Esophagus muscularis mucosa (tissue), 3 donors: ENCODE data around the gene SHC2.

Experiments
- CTCF ChIP-seq, 3 experiments: fragments of 200-600 bp in 2 of 3; fragments of 450-650 bp in 1 of 3; sonication (generic) in 2 of 3; IDR thresholded peaks; one replicate each; pipeline ENCODE4 v1.5.1; 2017 to 2019; ENCODE audit warnings: antibody characterized with exemption in 3 of 3, mild to moderate bottlenecking in 2 of 3, moderate library complexity in 1 of 3
- POLR2A ChIP-seq: fragments of 450-650 bp; IDR thresholded peaks from one replicate; pipeline ENCODE4 v1.6.1; 2017; ENCODE audit warnings: antibody characterized with exemption, moderate library complexity, mild to moderate bottlenecking, low read depth
- POLR2AphosphoS5 ChIP-seq, 2 donors: sonication (generic); formaldehyde crosslinking; IDR thresholded peaks; one replicate each; pipeline ENCODE4 v1.6.1; 2017; ENCODE audit warnings: antibody characterized with exemption in 2 of 2

- TF ChIP-seq CTCF (IDR thresholded peaks at IDR 0.05) (no peak), POLR2A (no peak), POLR2AphosphoS5 (IDR thresholded peaks at IDR 0.05) (no peak)
Measured at GRCh38 chr19:452829-453228, 8.0 kb downstream of the SHC2 start.
